HepG2 (cell line): ENCODE results near the gene NUDT15. TPM values are rescaled to one million over a fixed set of nuclear protein-coding genes. Genes with fewer than 3 reads are reported as not detected.
A peak's percentile ranks its signal among the peaks of the same experiment; 100 is the strongest.

Experiments used
- ATAC-seq: fragments of 200-7000 bp; cut with Tn5 transposase; 3 replicates; pipeline ENCODE4 v1.9.1; 2020; ENCODE audit warnings: mild to moderate bottlenecking, moderate library complexity
- BruUV-seq: library from RNA; stranded (reverse); fragments of 400-500 nt; replicated peaks from 2 replicates; lab custom pipeline; 2021; lab: Mats Ljungman, UMichigan
- CTCF ChIA-PET: fragments of 300-600 bp; formaldehyde crosslinking; extraction: SDS; loops from one replicate; lab custom pipeline; 2021; ENCODE audit warnings: low total read pairs, inconsistent platforms, low intra/inter-chr PET ratio; lab: Yijun Ruan, JAX
- POLR2A ChIA-PET: fragments of 350-600 bp; sonication (Branson Sonifier 250); formaldehyde crosslinking; loops from one replicate; lab custom pipeline; 2020; ENCODE audit warnings: antibody characterized with exemption, inconsistent platforms; lab: Yijun Ruan, JAX
- DNase-seq: peaks from one replicate; pipeline ENCODE4 v3.0.0-alpha.2; 2015; ENCODE audit warnings: low spot score
- FAIRE-seq: peaks from 3 replicates; lab custom pipeline; 2011; peaks lifted over from hg19 to GRCh38; lab: Jason Lieb, UNC
- H2AFZ ChIP-seq: one replicate; pipeline ENCODE4 v1.6.1; 2011; ENCODE audit warnings: low read length, inconsistent platforms
- H3K27ac ChIP-seq: fragments of 300-600 bp; 3 replicates; pipeline ENCODE4 v1.8.0; 2011; ENCODE audit warnings: mixed run types, mild to moderate bottlenecking, mixed read lengths, low read length, inconsistent platforms; ENCODE audit not compliant: insufficient read depth; ENCODE audit errors: extremely low read length
- H3K27me3 ChIP-seq, 2 experiments: fragments of 200-600 bp in 1 of 2; 2 replicates in 1 of 2; 3 replicates in 1 of 2; pipeline versions ENCODE4 v1.6.0 to v1.8.0; 2011; ENCODE audit warnings: low read length in 2 of 2, mild to moderate bottlenecking in 2 of 2, moderate library complexity in 2 of 2, inconsistent platforms in 1 of 2; ENCODE audit not compliant: insufficient read depth in 2 of 2, control insufficient read depth in 1 of 2
- H3K36me3 ChIP-seq, 2 experiments: fragments of 200-600 bp in 1 of 2; replicated peaks in 1 of 2; 2 replicates in 1 of 2; 3 replicates in 1 of 2; pipeline versions ENCODE4 v1.5.1 to v1.8.0; 2011; ENCODE audit warnings: low read length in 2 of 2, inconsistent platforms in 1 of 2; ENCODE audit not compliant: insufficient read depth in 2 of 2, control insufficient read depth in 1 of 2
- H3K4me1 ChIP-seq: 2 replicates; pipeline ENCODE4 v1.5.1; 2012; ENCODE audit warnings: low read length, inconsistent platforms; ENCODE audit not compliant: insufficient read depth
- H3K4me2 ChIP-seq: 2 replicates; pipeline ENCODE4 v1.6.0; 2011; ENCODE audit warnings: low read depth, low read length, inconsistent platforms
- H3K4me3 ChIP-seq, 3 experiments: fragments of 200-600 bp in 1 of 3; sonication (generic), shearing (Covaris generic) in 1 of 3; replicated peaks in 1 of 3; 2 replicates each; pipeline ENCODE4 v1.5.1; 2011 to 2016; ENCODE audit warnings: low read length in 3 of 3, inconsistent platforms in 2 of 3, low read depth in 2 of 3, mild to moderate bottlenecking in 2 of 3, control low read depth in 1 of 3, mixed read lengths in 1 of 3; ENCODE audit not compliant: insufficient read depth in 1 of 3
- H3K79me2 ChIP-seq: one replicate; pipeline ENCODE4 v1.6.1; 2011; ENCODE audit warnings: low read length, inconsistent platforms; ENCODE audit not compliant: insufficient read depth
- H3K9ac ChIP-seq: 2 replicates; pipeline ENCODE4 v1.6.0; 2011; ENCODE audit warnings: mild to moderate bottlenecking, low read depth, low read length, inconsistent platforms; ENCODE audit not compliant: insufficient read depth
- H3K9me3 ChIP-seq: 2 replicates; pipeline ENCODE4 v1.5.1; 2012; ENCODE audit warnings: mild to moderate bottlenecking, low read length
- H4K20me1 ChIP-seq: 2 replicates; pipeline ENCODE4 v1.6.0; 2011; ENCODE audit warnings: inconsistent platforms, mild to moderate bottlenecking, low read length, moderate library complexity; ENCODE audit not compliant: insufficient read depth
- ELF1 ChIP-seq: sonication (generic); formaldehyde crosslinking; IDR thresholded peaks from 2 replicates; pipeline ENCODE4 v1.4.0; 2020; ENCODE audit warnings: missing genetic modification reagents
- GFI1 ChIP-seq: sonication (generic); formaldehyde crosslinking; IDR thresholded peaks from 2 replicates; pipeline ENCODE4 v1.5.0; 2020; ENCODE audit warnings: missing genetic modification reagents, mild to moderate bottlenecking, borderline replicate concordance
- MAFF ChIP-seq: IDR thresholded peaks from 2 replicates; pipeline ENCODE4 v1.6.1; 2011; ENCODE audit warnings: low read depth, low read length, improper control_type of control experiment
- RARA ChIP-seq: IDR thresholded peaks from 2 replicates; pipeline ENCODE4 v1.6.1; 2016; ENCODE audit warnings: missing genetic modification reagents, missing compliant biosample characterization
- RBM22 ChIP-seq: fragments of 200-400 bp; formaldehyde crosslinking; optimal IDR thresholded peaks from 2 replicates; pipeline ENCODE3; 2017; ENCODE audit warnings: mild to moderate bottlenecking, low read length, moderate library complexity
- SMYD3 ChIP-seq: sonication (generic); formaldehyde crosslinking; IDR thresholded peaks from 2 replicates; pipeline ENCODE4 v1.8.1; 2023; ENCODE audit warnings: mild to moderate bottlenecking, missing genetic modification reagents
- SP5 ChIP-seq: IDR thresholded peaks from 2 replicates; pipeline ENCODE4 v1.6.1; 2016; ENCODE audit warnings: low read depth, borderline replicate concordance
- U2AF2 ChIP-seq: fragments of 200-400 bp; formaldehyde crosslinking; IDR thresholded peaks from 2 replicates; pipeline ENCODE4 v1.6.1; 2017; ENCODE audit warnings: low read depth, mild to moderate bottlenecking, low read length
- YEATS4 ChIP-seq: sonication (generic); formaldehyde crosslinking; IDR thresholded peaks from 2 replicates; pipeline ENCODE4 v1.4.0; 2020; ENCODE audit warnings: missing genetic modification reagents, borderline replicate concordance
- ZNF326 ChIP-seq: sonication (generic); formaldehyde crosslinking; IDR thresholded peaks from 2 replicates; pipeline ENCODE4 v1.4.0; 2020; ENCODE audit warnings: missing genetic modification reagents, borderline replicate concordance
- ZNF33B ChIP-seq: sonication (generic); formaldehyde crosslinking; IDR thresholded peaks from 2 replicates; pipeline ENCODE4 v1.5.1; 2020; ENCODE audit warnings: mild to moderate bottlenecking, missing genetic modification reagents
- ZNF878 ChIP-seq: sonication (generic); formaldehyde crosslinking; IDR thresholded peaks from 2 replicates; pipeline ENCODE4 v1.8.1; 2023; ENCODE audit warnings: mild to moderate bottlenecking, missing genetic modification reagents, moderate library complexity
- WGBS: methylation state at CpG from one replicate; pipeline ENCODE4 v1.1.6; 2017; ENCODE audit warnings: low lambda C conversion rate; 5-methylcytosine and 5-hydroxymethylcytosine counted together
- in situ Hi-C: cut with HindIII; loops from 2 replicates; pipeline ENCODE4 v1.10.0; 2017; ENCODE audit warnings: low pct_unique_long_range_greater_than_20kb; ENCODE audit not compliant: extremely low pct_ligation_motif_present
- intact Hi-C: fragments of 100-400 bp; cut with micrococcal nuclease; formaldehyde crosslinking; loops from one replicate; pipeline ENCODE4 v1.10.0; 2022; ENCODE audit not compliant: unreplicated experiment
- polyA plus RNA-seq, 8 experiments: library from polyadenylated mRNA; depleted of rRNA in 3 of 8; stranded (reverse) in 7 of 8; unstranded in 1 of 8; fragments of >200 nt; fragmentation: Illumina TruSeq in 4 of 8; extraction: Trizol in 4 of 8; gene quantifications; 2 replicates each; pipeline versions ENCODE4 v1.2.1 to v1.2.3, GENCODE V29; 2011 to 2016; ENCODE audit warnings: low read depth in 4 of 8, missing spikeins in 1 of 8, mixed read lengths in 1 of 8; ENCODE audit not compliant: insufficient read depth in 1 of 8
- total RNA-seq, 5 experiments: library from RNA; depleted of rRNA; stranded (reverse); fragments of >200 nt; fragmentation: Illumina TruSeq; extraction: Trizol; gene quantifications; 2 replicates each; pipeline ENCODE4 v1.2.3, GENCODE V29; 2016; ENCODE audit warnings: low read depth in 1 of 5
- TF ChIP-seq, protein P1 (sequence below): sonication (generic); formaldehyde crosslinking; IDR thresholded peaks from 2 replicates; pipeline ENCODE4 v1.5.1; 2020; ENCODE audit warnings: mild to moderate bottlenecking, missing genetic modification reagents, borderline replicate concordance
- TF ChIP-seq, protein P2 (sequence below): sonication (generic); formaldehyde crosslinking; IDR thresholded peaks from 2 replicates; pipeline ENCODE4 v1.4.0; 2020; ENCODE audit warnings: mild to moderate bottlenecking, missing genetic modification reagents
- TF ChIP-seq, protein P3 (sequence below): sonication (generic); formaldehyde crosslinking; IDR thresholded peaks from 2 replicates; pipeline ENCODE4 v1.5.1; 2020; ENCODE audit warnings: missing genetic modification reagents, mild to moderate bottlenecking, borderline replicate concordance
- TF ChIP-seq, protein P4 (sequence below): IDR thresholded peaks from 2 replicates; pipeline ENCODE4 v1.6.1; 2016; ENCODE audit warnings: missing compliant biosample characterization, missing genetic modification reagents, borderline replicate concordance

NUDT15 gene
- total and polyA plus RNA-seq, 2 of the 13 experiments (the other 11 are each of a cell fraction or from before 2014, with no cell fraction given) = 21.3 to 47.3 TPM

DNA sequence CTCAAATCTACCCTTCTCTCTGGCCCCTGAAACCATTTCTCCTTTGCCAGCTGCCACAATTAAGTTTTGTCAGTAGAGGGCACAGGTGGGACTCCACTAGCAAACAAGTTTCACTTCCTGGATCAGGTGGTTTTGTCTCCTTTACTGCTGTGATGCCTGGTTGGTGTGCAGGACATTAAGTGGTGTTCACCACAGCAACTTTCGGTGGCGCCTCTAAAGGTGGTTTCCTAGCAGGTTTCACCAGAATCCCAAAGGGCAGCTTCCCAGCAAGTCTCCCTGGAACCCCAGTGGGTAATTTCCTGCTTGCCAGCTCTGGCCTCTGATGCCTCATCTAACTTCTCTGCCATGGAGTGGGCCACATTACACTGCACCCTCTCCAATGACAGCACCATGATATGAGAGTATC is 40.7 kb downstream of the NUDT15 start (continued):
- TF ChIP-seq, protein P1, sequence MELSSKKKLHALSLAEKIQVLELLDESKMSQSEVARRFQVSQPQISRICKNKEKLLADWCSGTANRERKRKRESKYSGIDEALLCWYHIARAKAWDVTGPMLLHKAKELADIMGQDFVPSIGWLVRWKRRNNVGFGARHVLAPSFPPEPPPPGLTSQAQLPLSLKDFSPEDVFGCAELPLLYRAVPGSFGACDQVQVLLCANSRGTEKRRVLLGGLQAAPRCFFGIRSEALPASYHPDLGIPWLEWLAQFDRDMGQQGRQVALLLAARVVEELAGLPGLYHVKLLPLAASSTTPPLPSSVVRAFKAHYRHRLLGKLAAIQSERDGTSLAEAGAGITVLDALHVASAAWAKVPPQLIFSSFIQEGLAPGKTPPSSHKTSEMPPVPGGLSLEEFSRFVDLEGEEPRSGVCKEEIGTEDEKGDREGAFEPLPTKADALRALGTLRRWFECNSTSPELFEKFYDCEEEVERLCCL (CRISPR knock-in tag) = no peak
- TF ChIP-seq GFI1 (CRISPR knock-in tag) = no peak
- 0 out of 2 replicates have a peak, but pooled peaks have one; percentile 43 for TF ChIP-seq ELF1
- no peak for TF ChIP-seq SMYD3 (CRISPR knock-in tag)
- no peak for TF ChIP-seq ZNF878 (CRISPR knock-in tag)
- TF ChIP-seq SP5 (CRISPR knock-in tag) = no peak
- TF ChIP-seq YEATS4 (CRISPR knock-in tag) = no peak
- TF ChIP-seq RBM22 = no peak
- no peak for TF ChIP-seq RARA (CRISPR knock-in tag)
- no peak for TF ChIP-seq ZNF326 (CRISPR knock-in tag)

DNA sequence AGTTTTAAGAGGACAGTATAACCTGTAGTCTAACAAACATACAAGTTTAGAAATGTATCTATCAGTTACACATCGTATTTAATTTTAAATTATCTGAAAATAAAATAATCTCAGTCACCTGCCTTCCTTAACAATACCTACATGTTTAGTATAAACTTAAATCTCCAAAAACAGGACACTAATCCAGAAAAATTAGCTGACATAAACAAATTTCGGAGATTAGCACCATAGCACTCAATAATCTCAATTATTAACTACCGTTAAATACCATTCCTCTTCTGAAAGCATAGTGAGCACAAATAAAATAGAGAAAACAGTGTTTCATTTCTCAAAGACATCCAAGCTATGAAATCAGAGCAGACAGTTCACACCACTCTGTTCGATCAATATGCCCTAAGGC is 44.2 kb downstream of the NUDT15 start:
- Histone ChIP-seq H3K4me2 (no peak overlapping the region), H4K20me1 (no peaks in the 10 kb centered on the region; the same call in 1 of the 2 replicates), H3K27ac (no peak overlapping the region), H3K36me3 (peaks cover 5 to 66% of the 10 kb centered on the region in 2 experiments), H3K4me3 (no peak overlapping the region), H3K4me1 (no peaks in the 10 kb centered on the region), H2AFZ (no peak overlapping the region), H3K9ac (no peak overlapping the region), H3K9me3 (no peaks in the 10 kb centered on the region), H3K27me3 (no peaks in the 10 kb centered on the region), H3K79me2 (peaks cover 3% of the 10 kb centered on the region)
- no peak for DNase-seq
- no TSS peak for BruUV-seq
- intact Hi-C loops = no loop called here
- ChIA-PET POLR2A (no interaction called here), CTCF (no interaction called here)
- in situ Hi-C loops = no loop called here
- no peak for ATAC-seq
- no peak for FAIRE-seq
- WGBS = over 99% methylated on average over 4 of the region's 4 CpGs
- TF ChIP-seq MAFF = peak; percentile 97
- TF ChIP-seq, protein P2, sequence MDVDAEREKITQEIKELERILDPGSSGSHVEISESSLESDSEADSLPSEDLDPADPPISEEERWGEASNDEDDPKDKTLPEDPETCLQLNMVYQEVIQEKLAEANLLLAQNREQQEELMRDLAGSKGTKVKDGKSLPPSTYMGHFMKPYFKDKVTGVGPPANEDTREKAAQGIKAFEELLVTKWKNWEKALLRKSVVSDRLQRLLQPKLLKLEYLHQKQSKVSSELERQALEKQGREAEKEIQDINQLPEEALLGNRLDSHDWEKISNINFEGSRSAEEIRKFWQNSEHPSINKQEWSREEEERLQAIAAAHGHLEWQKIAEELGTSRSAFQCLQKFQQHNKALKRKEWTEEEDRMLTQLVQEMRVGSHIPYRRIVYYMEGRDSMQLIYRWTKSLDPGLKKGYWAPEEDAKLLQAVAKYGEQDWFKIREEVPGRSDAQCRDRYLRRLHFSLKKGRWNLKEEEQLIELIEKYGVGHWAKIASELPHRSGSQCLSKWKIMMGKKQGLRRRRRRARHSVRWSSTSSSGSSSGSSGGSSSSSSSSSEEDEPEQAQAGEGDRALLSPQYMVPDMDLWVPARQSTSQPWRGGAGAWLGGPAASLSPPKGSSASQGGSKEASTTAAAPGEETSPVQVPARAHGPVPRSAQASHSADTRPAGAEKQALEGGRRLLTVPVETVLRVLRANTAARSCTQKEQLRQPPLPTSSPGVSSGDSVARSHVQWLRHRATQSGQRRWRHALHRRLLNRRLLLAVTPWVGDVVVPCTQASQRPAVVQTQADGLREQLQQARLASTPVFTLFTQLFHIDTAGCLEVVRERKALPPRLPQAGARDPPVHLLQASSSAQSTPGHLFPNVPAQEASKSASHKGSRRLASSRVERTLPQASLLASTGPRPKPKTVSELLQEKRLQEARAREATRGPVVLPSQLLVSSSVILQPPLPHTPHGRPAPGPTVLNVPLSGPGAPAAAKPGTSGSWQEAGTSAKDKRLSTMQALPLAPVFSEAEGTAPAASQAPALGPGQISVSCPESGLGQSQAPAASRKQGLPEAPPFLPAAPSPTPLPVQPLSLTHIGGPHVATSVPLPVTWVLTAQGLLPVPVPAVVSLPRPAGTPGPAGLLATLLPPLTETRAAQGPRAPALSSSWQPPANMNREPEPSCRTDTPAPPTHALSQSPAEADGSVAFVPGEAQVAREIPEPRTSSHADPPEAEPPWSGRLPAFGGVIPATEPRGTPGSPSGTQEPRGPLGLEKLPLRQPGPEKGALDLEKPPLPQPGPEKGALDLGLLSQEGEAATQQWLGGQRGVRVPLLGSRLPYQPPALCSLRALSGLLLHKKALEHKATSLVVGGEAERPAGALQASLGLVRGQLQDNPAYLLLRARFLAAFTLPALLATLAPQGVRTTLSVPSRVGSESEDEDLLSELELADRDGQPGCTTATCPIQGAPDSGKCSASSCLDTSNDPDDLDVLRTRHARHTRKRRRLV = no peak
- no peak for TF ChIP-seq U2AF2
- TF ChIP-seq ZNF33B (CRISPR knock-in tag) = no peak
- TF ChIP-seq, protein P3, sequence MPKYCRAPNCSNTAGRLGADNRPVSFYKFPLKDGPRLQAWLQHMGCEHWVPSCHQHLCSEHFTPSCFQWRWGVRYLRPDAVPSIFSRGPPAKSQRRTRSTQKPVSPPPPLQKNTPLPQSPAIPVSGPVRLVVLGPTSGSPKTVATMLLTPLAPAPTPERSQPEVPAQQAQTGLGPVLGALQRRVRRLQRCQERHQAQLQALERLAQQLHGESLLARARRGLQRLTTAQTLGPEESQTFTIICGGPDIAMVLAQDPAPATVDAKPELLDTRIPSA (CRISPR knock-in tag) = no peak
- TF ChIP-seq, protein P4, sequence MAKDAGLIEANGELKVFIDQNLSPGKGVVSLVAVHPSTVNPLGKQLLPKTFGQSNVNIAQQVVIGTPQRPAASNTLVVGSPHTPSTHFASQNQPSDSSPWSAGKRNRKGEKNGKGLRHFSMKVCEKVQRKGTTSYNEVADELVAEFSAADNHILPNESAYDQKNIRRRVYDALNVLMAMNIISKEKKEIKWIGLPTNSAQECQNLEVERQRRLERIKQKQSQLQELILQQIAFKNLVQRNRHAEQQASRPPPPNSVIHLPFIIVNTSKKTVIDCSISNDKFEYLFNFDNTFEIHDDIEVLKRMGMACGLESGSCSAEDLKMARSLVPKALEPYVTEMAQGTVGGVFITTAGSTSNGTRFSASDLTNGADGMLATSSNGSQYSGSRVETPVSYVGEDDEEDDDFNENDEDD = no peak
